ENCODE measurements around the gene ACTR1A.

DNA sequence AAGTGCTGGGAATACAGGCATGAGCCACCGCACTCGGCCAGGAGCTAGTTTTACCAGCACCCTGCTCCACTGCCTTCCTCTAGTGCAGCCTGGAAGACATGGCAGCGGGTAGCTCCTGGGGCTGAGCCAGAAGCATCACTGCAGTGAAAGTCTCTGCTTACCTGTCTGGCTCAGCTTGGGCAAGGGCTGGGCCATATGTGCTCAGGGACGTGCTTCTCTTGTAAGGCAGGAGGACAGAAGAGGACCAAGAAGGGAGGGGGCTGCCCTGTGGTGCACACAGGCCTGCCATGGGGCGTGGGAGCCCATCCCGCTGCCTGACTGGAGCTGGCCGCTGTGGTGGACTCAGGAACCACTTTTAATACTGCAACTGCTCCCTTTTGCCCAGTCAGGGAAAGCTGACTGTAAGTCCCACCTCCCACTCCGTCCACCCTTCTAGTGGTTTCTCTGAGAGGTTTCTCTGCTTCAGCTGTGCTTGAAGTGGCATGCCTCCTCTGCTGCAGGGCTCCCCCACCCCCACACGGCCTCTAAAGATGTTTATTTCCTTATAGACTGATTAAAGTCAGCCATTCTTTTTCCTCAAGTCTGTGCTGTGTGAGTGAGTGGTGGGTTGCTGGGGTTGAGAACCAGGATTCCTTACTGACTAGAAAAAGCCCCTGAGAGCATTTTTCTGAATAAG, 25.9 kb downstream of the ACTR1A start:
- TF ChIP-seq, protein P1, sequence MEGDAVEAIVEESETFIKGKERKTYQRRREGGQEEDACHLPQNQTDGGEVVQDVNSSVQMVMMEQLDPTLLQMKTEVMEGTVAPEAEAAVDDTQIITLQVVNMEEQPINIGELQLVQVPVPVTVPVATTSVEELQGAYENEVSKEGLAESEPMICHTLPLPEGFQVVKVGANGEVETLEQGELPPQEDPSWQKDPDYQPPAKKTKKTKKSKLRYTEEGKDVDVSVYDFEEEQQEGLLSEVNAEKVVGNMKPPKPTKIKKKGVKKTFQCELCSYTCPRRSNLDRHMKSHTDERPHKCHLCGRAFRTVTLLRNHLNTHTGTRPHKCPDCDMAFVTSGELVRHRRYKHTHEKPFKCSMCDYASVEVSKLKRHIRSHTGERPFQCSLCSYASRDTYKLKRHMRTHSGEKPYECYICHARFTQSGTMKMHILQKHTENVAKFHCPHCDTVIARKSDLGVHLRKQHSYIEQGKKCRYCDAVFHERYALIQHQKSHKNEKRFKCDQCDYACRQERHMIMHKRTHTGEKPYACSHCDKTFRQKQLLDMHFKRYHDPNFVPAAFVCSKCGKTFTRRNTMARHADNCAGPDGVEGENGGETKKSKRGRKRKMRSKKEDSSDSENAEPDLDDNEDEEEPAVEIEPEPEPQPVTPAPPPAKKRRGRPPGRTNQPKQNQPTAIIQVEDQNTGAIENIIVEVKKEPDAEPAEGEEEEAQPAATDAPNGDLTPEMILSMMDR (IDR thresholded peaks at IDR 0.05), result no peak
- TF ChIP-seq ZFX (IDR thresholded peaks at IDR 0.05; ENCODE audit: borderline replicate concordance), result no peak

Data from 22Rv1 (cell line).